ENCODE measurements around the gene PLXNA2. TPM values are rescaled to one million over a fixed set of nuclear protein-coding genes. Genes with fewer than 3 reads are reported as not detected.

PLXNA2 gene
- total RNA-seq, 2 experiments from 2014 or later: 0.13 to 0.23 TPM

DNA sequence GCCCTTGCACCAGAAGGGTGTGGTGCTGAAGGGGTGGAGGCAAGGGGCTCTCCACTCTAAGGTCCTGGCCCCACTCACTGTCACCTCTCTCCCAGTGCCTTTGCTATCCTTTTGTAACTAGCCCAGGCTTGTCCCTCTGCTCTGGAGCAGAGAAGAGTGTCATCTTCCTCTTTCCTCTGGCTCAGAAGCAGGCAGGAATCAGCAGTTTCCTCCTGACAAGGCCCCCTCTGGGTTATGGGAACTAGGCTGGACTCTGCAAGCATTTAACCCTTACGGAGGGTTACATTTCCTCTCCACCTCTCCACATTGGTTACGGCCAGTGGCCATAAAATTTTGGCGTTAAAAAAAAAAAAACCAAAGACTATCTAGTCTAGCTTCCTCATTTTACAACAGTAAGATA is 30.4 kb downstream of the PLXNA2 start:
- intact Hi-C loops (cut with micrococcal nuclease): no loop called here
- Mint-ChIP-seq H3K4me3 (no peak overlapping the region), H3K27me3 (peaks cover 4% of the 10 kb centered on the region), H3K4me1 (ENCODE audit: low read depth) (no peaks in the 10 kb centered on the region), H3K36me3 (ENCODE audit: low read depth) (no peaks in the 10 kb centered on the region), H3K9me3 (no peaks in the 10 kb centered on the region), H3K27ac (no peak overlapping the region)
- ATAC-seq (no peak), DNase-seq (no peak)
- ChIA-PET CTCF (interaction anchor here (1.0 to 1.1 kb wide), 2 partner anchors 32 to 216 kb away, joined by 3 read pairs; no protein-coding TSS in a partner anchor), POLR2A (no interaction called here)
- TF ChIP-seq, protein P1, sequence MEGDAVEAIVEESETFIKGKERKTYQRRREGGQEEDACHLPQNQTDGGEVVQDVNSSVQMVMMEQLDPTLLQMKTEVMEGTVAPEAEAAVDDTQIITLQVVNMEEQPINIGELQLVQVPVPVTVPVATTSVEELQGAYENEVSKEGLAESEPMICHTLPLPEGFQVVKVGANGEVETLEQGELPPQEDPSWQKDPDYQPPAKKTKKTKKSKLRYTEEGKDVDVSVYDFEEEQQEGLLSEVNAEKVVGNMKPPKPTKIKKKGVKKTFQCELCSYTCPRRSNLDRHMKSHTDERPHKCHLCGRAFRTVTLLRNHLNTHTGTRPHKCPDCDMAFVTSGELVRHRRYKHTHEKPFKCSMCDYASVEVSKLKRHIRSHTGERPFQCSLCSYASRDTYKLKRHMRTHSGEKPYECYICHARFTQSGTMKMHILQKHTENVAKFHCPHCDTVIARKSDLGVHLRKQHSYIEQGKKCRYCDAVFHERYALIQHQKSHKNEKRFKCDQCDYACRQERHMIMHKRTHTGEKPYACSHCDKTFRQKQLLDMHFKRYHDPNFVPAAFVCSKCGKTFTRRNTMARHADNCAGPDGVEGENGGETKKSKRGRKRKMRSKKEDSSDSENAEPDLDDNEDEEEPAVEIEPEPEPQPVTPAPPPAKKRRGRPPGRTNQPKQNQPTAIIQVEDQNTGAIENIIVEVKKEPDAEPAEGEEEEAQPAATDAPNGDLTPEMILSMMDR (IDR thresholded peaks at IDR 0.05): no peak

DNA sequence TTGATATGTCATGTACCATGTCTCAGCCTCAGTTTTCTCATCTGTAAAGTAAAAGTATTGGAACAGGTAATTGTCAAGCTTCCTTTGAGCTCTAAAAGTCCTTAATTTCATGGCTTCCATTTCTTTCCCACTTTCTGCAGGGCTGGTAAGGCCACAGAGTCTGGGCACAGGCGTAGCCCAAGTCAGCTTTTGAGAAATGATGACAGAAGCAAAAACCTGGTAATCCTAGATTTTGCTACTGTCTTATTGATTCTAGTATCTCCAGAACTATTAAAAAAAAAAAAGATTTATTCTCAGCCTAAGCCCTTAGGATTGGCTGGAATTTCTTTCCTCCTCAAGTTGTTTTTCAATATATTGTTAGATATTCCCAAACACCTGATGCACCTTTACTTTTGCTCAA is 31.3 kb downstream of the PLXNA2 start:
- H3K27me3 Mint-ChIP-seq: peaks cover 4% of the 10 kb centered on the region
- ChIA-PET CTCF (interaction anchor here (0.8 to 1.1 kb wide), 3 partner anchors 11 to 215 kb away, joined by 3 read pairs; no protein-coding TSS in a partner anchor), POLR2A (interaction anchor here (0.6 kb wide), 1 partner anchor 620 kb away, joined by 3 read pairs; no protein-coding TSS in a partner anchor)
- H3K4me1 Mint-ChIP-seq (ENCODE audit: low read depth): no peaks in the 10 kb centered on the region
- H3K9me3 Mint-ChIP-seq: no peaks in the 10 kb centered on the region
- DNase-seq (no peak), ATAC-seq (no peak)
- H3K4me3 Mint-ChIP-seq: no peak overlapping the region
- no peaks in the 10 kb centered on the region for H3K36me3 Mint-ChIP-seq (ENCODE audit: low read depth)
- intact Hi-C loops (cut with micrococcal nuclease): no loop called here
- TF ChIP-seq, protein P1 (IDR thresholded peaks at IDR 0.05): no peak
- no peak overlapping the region for H3K27ac Mint-ChIP-seq

DNA sequence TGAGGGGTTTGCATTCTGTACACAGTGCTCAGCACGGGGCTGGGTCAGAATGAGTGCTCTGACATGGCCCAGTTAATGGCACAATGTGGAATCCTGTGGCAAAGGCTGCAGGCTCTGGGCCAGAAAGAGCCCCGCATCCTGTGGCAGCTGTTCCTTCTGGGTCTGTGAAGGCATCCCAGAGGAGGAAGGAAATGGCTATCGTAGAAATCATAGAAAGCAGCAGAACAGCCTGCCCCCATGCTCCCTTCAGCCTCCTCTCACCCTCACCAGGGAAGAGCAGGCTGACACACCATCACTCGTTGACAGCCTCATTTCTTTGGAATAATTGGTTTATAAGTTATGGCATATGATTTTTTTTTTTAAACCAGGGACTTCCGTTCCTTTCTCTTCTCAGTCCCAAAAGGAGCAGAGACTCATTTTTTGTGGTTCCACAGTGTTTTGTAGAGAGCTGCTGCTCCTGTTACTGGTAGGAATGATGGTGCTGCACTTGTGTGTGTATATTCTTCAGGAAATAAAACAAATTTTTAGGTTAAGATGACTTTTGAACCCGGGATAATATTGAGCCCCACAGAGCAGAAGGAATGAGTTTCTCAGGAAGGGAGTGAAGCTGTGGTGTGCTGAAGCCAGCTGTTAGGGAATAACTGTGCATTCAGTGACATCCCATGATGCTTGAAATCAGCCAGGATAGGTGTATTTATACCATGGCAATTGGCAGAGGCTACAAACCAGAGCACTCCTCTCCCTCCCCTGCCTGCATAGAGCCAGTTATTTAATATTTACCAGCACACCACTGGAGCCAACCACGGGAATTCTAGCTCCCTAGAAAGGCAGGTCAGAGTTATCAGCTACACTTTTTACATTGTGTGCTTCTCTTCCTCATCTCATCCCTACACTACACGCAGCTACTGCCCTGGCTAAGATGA is 32.0 kb downstream of the PLXNA2 start:
- ATAC-seq (no peak), DNase-seq (no peak)
- Mint-ChIP-seq H3K27me3 (peaks cover 4% of the 10 kb centered on the region), H3K27ac (no peak overlapping the region), H3K9me3 (no peaks in the 10 kb centered on the region), H3K36me3 (ENCODE audit: low read depth) (no peaks in the 10 kb centered on the region), H3K4me3 (no peak overlapping the region), H3K4me1 (ENCODE audit: low read depth) (no peaks in the 10 kb centered on the region)
- ChIA-PET POLR2A (no interaction called here), CTCF (interaction anchor here (0.8 to 1.1 kb wide), 2 partner anchors 11 to 214 kb away, joined by 3 read pairs; no protein-coding TSS in a partner anchor)
- TF ChIP-seq, protein P1 (IDR thresholded peaks at IDR 0.05): no peak
- intact Hi-C loops (cut with micrococcal nuclease): no loop called here

DNA sequence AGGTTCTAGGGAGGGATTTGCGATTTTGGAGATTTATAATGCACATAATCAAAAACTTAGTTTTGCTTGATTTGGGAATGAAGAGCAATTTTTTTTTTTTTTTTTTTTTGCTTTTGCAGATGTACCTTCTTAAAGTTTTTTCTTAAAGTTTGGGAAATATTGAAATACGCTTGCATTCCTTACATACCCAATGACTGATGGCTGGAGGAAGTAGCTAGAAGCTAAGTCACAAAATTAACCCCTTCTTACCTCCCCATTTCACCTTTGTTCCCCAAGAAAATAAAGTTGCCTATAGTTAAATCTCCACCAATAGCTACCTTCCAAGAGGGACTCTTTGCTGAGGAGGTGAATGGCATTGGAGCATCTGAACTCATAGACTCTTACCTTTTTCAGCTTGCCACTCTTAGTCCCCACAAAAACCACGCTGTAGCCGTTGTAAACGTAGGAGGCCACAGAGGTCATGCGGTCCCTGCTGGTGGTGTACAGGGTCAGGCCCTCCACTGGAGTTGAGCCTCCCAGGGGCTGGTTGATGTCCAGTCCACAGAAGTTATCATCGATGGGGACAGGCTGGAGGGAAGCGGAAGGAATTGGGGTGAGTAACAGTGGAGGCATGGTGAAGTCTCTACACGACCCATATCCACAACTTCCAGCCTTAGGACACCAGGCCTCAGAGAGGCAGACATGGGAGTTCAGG is 34.1 kb downstream of the PLXNA2 start:
- Mint-ChIP-seq H3K27me3 (peaks cover 4% of the 10 kb centered on the region), H3K9me3 (no peaks in the 10 kb centered on the region), H3K4me3 (no peak overlapping the region), H3K36me3 (ENCODE audit: low read depth) (no peaks in the 10 kb centered on the region), H3K4me1 (ENCODE audit: low read depth) (no peaks in the 10 kb centered on the region), H3K27ac (no peak overlapping the region)
- POLR2A ChIA-PET: no interaction called here
- ATAC-seq (no peak), DNase-seq (no peak)
- TF ChIP-seq, protein P1 (IDR thresholded peaks at IDR 0.05): no peak
- intact Hi-C loops (cut with micrococcal nuclease): no loop called here
- CTCF ChIA-PET: interaction anchor here (1.3 to 2.5 kb wide), 2 partner anchors 34 to 78 kb away, joined by 6 to 8 read pairs; partner anchors contain the start of gene PLXNA2
